Activated naive CD8-positive, alpha-beta T cell treated with anti-CD3 and anti-CD28 coated beads, Interleukin-2, amount 50 U/mL, for 24 hours (primary cell): Measurements from ENCODE around the gene MRAP.

Experiments
- ATAC-seq: fragments of 150-1000 bp; cut with Tn5 transposase; one replicate; pipeline ENCODE4 v1.10.0; 2021
- DNase-seq: peaks from one replicate; pipeline ENCODE4 v3.0.0; 2021
- H3K27ac Mint-ChIP-seq: one replicate; pipeline ENCODE4 v1.8.0; 2021; ENCODE audit warnings: mild to moderate bottlenecking, mixed read lengths
- H3K27me3 Mint-ChIP-seq: one replicate; pipeline ENCODE4 v1.8.0; 2021; ENCODE audit warnings: mixed read lengths
- H3K36me3 Mint-ChIP-seq: one replicate; pipeline ENCODE4 v1.8.0; 2021; ENCODE audit warnings: low read depth, mixed read lengths
- H3K4me1 Mint-ChIP-seq: one replicate; pipeline ENCODE4 v1.8.0; 2021; ENCODE audit warnings: mixed read lengths
- H3K4me3 Mint-ChIP-seq: one replicate; pipeline ENCODE4 v1.8.0; 2021; ENCODE audit warnings: mild to moderate bottlenecking, moderate library complexity, mixed read lengths
- H3K9me3 Mint-ChIP-seq: one replicate; pipeline ENCODE4 v1.8.0; 2021; ENCODE audit warnings: mixed read lengths

MRAP gene

DNA sequence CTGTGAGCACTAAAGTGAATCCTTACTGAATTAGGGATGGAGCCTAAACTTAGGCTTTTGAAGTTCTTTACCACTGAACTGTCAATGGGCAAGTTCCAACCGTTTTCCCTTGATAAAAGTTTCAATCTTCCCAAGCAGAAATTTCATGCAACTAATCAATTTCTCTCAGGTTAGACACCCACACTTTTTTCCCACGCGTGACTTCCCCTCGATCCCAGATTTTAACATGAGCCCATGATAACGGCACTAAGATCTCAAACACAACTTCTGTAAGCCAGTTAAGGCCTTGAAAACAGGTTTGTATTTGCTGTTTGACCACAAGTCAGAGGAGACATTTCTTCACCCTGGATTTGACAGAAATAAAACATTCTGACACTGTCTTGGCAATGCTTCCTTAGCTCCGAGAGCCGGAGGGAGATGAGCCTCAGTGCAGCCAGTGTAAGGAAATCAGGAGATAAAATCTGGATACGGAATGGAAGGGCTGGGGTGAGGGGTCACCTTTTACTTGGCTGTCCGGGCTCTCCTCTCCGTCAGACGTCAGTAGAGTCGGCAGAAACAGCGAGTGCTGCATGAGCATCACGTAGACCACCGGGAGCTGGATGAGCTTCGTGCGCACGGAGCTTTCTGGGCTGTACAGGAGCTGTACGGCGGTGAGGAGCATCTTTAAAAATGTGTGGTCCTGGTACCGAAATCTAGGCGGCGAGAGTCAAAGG lies 39.7 kb downstream of the MRAP start:
- Mint-ChIP-seq H3K27me3 (no peaks in the 10 kb centered on the region), H3K36me3 (peaks cover 67% of the 10 kb centered on the region), H3K4me3 (no peak overlapping the region), H3K27ac (no peak overlapping the region), H3K9me3 (no peaks in the 10 kb centered on the region), H3K4me1 (no peaks in the 10 kb centered on the region)
- ATAC-seq (no peak), DNase-seq (no peak)

DNA sequence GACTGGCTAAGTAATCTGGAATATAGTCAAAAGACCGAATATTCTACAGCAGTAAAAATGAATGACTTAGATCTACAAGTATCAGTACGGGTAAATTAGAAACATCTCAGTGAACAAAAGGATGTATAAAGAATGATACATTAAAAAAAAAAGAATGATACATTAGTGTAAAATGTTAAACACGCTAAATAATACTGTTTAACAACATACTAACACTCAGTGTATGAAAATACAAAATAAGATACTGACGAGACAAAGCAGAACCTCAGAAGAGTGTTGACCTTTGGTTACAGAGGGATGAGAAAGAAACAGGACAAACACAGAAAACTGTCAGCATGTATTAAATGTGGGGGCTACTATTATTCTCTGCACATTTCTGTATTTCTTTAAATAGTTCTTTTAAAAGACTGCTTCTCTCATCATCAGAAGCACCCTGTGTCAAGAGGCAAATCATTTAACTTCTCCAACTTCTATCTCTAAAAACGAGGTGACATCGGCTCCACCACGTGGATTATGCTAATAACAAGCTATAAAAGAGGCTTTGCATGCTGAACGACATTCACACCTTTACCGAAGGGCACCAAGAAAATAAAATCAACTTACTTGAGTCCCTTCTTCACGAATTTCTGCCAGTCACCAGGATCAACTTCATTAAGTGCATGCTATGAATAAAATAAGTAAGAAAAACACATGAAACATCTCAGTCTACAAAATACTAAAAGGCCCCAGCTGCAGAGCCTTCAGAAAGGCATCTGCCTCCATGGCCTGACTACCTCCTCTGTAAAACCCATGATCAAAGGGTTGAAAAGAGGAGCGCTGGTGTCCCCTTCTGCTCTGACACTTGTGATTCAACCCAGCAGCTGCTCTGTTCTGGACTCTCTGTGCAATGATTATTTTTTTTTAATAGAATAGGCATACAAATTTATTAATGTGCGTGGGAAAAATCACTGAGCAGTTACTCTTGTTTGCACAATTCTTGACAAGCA lies 42.5 kb downstream of the MRAP start:
- Mint-ChIP-seq H3K27me3 (no peaks in the 10 kb centered on the region), H3K36me3 (peaks cover 69% of the 10 kb centered on the region), H3K27ac (no peak overlapping the region), H3K9me3 (peaks cover 4% of the 10 kb centered on the region), H3K4me3 (no peak overlapping the region), H3K4me1 (no peaks in the 10 kb centered on the region)
- ATAC-seq (no peak), DNase-seq (no peak)

DNA sequence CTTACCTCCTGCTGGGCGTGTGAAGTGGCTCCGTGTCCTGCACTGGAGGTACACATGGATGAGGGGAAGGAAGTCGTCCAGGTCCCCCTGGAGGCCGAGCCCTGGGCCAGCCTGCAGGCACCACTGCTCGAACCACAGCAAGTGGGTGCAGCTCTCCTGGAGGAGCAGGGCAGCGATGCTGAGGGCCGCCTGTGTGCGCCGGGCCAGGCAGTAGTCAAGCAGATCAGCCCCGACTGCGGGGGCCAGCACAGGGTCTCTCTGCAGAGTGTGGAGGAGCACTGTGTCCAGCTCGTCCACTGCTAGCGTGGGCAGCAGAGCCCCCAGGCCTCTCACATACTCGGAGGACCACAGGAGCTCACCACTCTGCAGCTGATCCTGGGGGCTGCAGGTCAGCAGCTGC lies 48.3 kb downstream of the MRAP start:
- Mint-ChIP-seq H3K9me3 (peaks cover 4% of the 10 kb centered on the region), H3K27ac (no peak overlapping the region), H3K4me3 (no peak overlapping the region), H3K4me1 (no peaks in the 10 kb centered on the region), H3K36me3 (peaks cover 80% of the 10 kb centered on the region), H3K27me3 (no peaks in the 10 kb centered on the region)
- ATAC-seq (no peak), DNase-seq (no peak)

DNA sequence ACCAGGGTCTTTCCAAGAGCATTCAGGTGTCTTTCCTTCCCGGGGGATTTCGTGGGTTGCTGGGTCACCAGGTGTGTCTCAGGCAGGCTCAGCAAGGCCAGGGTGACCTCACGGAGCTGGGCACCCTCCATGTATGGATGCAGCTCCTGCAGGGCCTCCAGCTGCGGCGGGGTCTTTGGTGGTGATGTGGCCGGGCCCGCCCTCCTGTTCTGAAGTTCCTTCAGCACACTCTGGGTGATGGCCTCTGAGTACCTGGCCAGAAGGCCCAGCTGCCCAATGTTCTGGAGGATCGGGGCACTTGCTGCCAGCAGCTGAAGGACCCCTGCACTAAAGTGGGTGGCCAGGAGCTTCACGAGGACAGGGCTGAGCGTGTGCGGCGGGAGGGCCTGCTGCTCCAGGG lies 48.7 kb downstream of the MRAP start:
- no peak for DNase-seq
- Mint-ChIP-seq H3K36me3 (peaks cover 83% of the 10 kb centered on the region), H3K27me3 (no peaks in the 10 kb centered on the region), H3K9me3 (peaks cover 4% of the 10 kb centered on the region), H3K27ac (no peak overlapping the region), H3K4me1 (no peaks in the 10 kb centered on the region), H3K4me3 (no peak overlapping the region)
- no peak for ATAC-seq

DNA sequence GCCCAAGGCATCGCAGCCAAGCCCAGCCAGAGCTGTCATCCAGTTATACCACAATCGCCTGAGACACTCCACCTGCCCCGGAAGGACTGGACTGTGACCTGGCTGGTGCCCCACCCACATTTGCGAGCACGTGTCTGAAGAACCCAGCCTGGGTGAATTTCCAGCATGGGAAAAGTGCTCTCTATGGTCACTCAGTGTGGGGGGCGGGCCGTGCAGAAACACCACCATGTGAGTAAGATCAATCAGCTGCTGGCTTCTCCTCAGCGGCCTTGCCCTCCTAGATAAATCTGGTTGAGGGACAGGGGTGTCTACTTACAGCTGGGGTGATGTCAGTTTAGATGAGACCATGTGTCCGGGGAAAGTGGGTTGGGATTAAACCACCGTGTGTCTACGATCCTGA lies 49.3 kb downstream of the MRAP start:
- Mint-ChIP-seq H3K27ac (no peak overlapping the region), H3K27me3 (no peaks in the 10 kb centered on the region), H3K9me3 (peaks cover 4% of the 10 kb centered on the region), H3K4me3 (no peak overlapping the region), H3K4me1 (no peaks in the 10 kb centered on the region), H3K36me3 (peaks cover 80% of the 10 kb centered on the region)
- DNase-seq (no peak), ATAC-seq (no peak)

DNA sequence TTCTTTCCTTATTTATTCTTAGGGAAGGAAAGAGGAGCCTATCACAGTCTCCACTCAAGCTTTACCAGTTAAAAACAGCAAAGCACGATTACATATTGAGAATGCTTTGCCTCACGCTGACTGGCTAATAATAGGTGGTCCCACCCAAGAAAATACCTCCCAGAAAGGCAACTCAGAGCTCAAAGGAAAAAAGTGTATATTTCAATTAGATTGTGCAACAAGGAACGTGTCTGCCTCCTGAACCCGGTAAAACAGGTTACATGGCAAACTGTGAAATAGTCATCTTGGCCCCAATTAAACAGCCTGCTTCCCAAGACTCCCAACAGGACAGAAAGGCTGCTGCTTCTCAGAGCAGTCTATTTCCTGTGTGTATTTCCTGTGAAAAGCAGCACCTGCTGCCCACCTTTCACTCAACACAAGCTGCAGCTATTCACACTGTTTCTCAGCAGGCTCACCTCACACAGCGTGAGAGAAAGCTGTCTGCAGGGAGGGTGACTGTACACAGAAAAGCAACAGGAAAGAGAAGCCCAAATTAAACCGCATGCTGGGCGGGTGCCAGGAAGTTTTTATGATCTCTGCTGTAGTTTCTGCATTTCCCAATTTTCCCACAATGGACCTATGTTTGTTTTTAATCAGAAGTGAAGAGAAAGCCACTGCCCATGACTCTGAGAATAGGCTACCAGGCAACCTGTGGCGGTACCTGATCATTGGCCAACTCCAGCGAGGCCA lies 50.1 kb downstream of the MRAP start:
- Mint-ChIP-seq H3K27ac (no peak overlapping the region), H3K9me3 (peaks cover 4% of the 10 kb centered on the region), H3K36me3 (peaks cover 74% of the 10 kb centered on the region), H3K4me3 (no peak overlapping the region), H3K4me1 (no peaks in the 10 kb centered on the region), H3K27me3 (no peaks in the 10 kb centered on the region)
- DNase-seq, result no peak
- no peak for ATAC-seq

DNA sequence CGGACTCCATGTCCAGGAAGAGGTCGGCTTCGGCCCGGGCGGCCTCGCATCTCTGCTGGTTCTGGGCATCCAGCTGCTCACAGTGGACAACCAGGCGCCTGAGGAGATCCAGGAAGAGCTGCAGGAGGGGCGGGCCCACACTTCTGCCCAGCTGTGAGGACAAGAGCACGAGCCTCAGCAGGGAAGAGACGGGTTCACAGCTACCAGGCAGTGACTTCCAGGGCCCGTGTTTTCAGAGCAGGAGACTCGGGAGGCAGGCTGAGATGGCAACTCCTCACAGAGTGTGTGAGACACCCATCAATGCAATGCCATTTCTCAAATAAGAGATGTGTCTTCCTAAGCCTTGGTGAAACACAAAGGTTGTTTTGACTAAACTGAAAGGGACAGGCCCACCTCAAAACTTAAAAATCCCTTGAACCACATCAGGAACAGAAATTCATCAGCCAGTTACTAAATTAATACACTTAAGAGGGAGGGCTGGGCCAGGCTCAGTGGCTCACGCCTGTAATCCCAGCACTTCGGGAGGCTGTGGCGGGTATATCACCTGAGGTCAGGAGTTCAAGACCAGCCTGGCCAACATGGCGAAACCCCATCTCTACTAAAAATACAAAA lies 50.8 kb downstream of the MRAP start:
- Mint-ChIP-seq H3K27me3 (no peaks in the 10 kb centered on the region), H3K9me3 (peaks cover 4% of the 10 kb centered on the region), H3K36me3 (peaks cover 73% of the 10 kb centered on the region), H3K4me3 (no peak overlapping the region), H3K27ac (no peak overlapping the region), H3K4me1 (no peaks in the 10 kb centered on the region)
- no peak for ATAC-seq
- no peak for DNase-seq

DNA sequence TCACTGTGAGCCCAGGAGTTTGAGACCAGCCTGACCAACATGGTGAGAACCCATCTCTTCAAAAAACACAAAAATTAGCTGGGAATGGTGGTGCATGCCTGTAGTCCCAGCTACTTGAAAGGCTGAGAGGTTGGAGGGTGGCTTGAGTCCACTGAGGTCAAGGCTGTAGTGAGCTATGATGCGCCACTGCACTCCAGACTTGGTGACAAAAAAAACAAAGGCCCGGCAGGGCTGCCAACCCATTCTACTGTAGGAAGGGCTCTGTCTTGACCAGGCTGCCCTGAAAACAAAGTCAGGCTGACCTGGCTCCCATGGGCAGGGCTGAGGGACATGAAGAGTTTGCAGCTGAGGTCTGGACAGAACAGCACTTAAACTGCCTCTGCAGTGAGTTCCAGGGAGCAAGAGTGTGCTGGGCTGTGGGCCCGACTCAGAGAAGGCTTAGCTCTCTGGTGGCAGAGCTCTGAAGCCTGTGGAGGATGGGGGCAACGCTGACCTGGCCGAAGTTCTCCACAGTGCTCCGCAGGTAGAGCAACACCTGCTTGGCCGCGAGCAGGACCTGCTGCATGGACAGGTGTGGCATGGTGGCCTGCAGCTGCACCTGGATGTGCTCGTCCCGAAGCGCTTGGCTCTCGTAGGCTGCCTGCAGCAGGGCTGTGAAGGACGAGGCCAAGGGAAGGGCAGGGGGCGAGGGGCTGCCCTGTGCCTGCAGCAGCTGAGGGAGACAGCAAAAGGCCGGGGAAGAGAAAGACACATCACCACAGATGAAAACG lies 51.7 kb downstream of the MRAP start:
- ATAC-seq (no peak), DNase-seq (no peak)
- H3K4me1 Mint-ChIP-seq, result no peaks in the 10 kb centered on the region
- H3K36me3 Mint-ChIP-seq, result peaks cover 71% of the 10 kb centered on the region
- no peaks in the 10 kb centered on the region for H3K9me3 Mint-ChIP-seq
- H3K27me3 Mint-ChIP-seq, result no peaks in the 10 kb centered on the region
- H3K4me3 Mint-ChIP-seq, result no peak overlapping the region
- H3K27ac Mint-ChIP-seq, result no peak overlapping the region

DNA sequence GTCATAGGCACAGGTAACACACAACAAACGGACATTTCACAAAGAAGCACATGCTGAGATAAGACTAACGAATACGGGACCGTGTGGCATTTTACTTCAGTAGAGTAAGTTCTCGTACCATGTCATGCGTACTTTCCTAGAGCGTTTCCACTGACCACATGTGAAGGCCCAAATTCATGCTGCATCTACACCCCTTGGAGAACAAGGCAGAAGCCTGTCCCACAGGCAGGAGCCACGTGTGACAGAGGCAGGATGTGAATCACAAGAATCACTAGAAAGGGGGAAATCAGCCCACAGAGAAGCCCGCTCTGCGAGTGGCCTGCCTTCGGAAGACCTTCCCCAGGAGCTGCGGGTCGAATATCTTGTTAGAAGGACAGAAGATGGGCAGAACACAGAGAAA lies 52.3 kb downstream of the MRAP start:
- Mint-ChIP-seq H3K36me3 (peaks cover 70% of the 10 kb centered on the region), H3K9me3 (no peaks in the 10 kb centered on the region), H3K27me3 (no peaks in the 10 kb centered on the region), H3K27ac (no peak overlapping the region), H3K4me1 (no peaks in the 10 kb centered on the region), H3K4me3 (no peak overlapping the region)
- ATAC-seq (no peak), DNase-seq (no peak)

DNA sequence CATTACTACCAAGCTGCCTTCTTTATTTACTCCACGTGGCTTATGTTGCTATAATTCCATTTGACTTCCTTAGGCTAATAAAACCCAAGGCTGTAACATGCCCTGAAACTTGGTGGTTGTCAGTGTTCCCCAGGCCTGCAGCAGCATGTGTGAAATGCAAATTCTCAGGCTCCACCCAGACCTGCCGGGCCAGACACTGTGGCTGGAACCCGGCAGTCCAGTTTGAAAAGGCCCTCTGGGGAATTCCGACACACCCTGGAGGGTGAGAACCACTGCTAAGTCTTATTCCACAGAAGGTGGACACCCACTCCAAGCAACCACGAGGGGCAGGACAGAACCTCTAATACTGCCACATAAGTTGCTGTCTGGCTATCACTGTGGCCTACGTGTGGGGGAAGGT lies 52.8 kb downstream of the MRAP start:
- no peaks in the 10 kb centered on the region for H3K27me3 Mint-ChIP-seq
- ATAC-seq (no peak), DNase-seq (no peak)
- H3K4me1 Mint-ChIP-seq, result no peaks in the 10 kb centered on the region
- H3K27ac Mint-ChIP-seq, result no peak overlapping the region
- no peaks in the 10 kb centered on the region for H3K9me3 Mint-ChIP-seq
- H3K4me3 Mint-ChIP-seq, result no peak overlapping the region
- peaks cover 70% of the 10 kb centered on the region for H3K36me3 Mint-ChIP-seq

DNA sequence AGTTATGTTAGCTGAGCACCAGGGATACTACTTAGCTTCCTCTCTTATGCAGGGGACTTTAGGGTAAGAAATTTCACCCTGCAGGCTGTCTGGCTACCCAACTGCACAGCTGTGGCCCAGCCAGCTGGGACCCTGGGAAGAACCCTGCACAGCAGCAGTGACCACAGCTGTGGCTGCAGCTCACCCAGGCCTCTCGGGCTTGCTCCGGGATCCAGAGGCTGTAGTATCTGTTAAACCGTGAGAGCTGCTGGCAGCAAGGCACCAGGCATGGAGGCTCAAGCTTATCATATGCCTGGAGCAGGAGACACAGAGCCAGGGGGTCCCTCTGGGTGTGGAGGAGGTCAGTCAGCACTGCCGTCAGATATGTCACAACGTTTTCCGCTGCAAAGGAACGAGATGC lies 53.9 kb downstream of the MRAP start:
- no peak for ATAC-seq
- no peaks in the 10 kb centered on the region for H3K27me3 Mint-ChIP-seq
- peaks cover 68% of the 10 kb centered on the region for H3K36me3 Mint-ChIP-seq
- DNase-seq, result no peak
- H3K27ac Mint-ChIP-seq, result no peak overlapping the region
- H3K9me3 Mint-ChIP-seq, result no peaks in the 10 kb centered on the region
- H3K4me1 Mint-ChIP-seq, result no peaks in the 10 kb centered on the region
- no peak overlapping the region for H3K4me3 Mint-ChIP-seq

DNA sequence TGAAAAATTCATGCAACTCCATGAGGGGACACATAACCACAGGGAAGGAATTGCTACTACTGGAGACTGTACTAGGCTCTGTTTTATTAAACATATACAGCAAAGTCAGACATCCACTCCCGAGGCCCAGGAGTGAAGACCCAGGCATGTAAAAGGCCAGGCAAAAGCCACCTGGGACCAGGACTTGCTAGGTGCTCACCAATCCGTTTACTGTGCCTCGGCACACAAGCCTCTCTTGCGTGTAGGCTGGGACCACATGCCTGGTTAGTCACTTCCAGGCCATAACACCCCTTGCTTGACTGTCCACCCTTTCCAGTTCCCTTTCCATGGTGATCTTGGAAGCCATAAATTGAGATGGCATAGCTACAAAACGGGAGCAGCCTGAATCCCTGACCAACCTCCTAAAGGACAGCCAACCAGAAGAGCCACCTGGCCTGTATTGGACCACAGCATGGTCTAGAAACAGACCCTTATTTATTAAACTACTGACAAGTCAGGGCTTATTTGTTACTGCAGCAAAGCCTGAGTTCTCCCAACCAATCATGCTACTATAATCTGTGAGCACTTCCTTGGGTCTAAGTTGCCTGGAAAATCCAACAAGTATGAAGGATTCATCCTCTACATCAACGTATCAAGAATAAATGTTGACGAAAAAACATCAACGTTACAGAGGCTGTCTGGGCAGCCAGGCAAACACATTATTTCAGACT lies 54.5 kb downstream of the MRAP start:
- ATAC-seq, result no peak
- H3K27me3 Mint-ChIP-seq, result no peaks in the 10 kb centered on the region
- H3K36me3 Mint-ChIP-seq, result peaks cover 66% of the 10 kb centered on the region
- no peak for DNase-seq
- H3K27ac Mint-ChIP-seq, result no peak overlapping the region
- H3K4me3 Mint-ChIP-seq, result no peak overlapping the region
- H3K4me1 Mint-ChIP-seq, result no peaks in the 10 kb centered on the region
- H3K9me3 Mint-ChIP-seq, result no peaks in the 10 kb centered on the region

DNA sequence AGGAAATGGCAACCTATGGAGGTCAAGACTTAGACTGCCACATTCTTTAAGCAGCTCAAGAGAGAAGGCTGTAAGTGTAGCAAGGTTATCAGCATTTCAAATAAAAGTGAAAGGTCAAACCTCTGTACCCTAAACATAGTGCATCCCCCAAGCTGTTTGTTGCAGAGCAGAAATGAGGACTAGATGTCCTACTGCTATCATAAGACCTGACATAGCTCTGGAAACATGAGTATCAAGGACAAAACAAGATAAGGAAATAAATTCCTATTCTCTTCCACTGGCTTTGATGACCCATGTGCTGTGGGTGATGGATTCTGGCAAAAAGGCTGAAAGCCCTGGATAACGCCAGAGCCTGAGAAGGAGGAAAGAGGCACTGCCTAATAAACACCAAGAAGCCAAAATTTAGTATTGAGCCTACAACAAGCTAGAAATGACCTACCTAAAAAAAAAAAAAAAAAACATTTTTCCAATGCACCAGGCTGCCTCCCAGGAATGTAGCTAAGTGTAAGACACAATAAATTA lies 58.3 kb downstream of the MRAP start:
- Mint-ChIP-seq H3K36me3 (peaks cover 70% of the 10 kb centered on the region), H3K4me1 (no peaks in the 10 kb centered on the region), H3K27me3 (no peaks in the 10 kb centered on the region), H3K27ac (no peak overlapping the region), H3K9me3 (no peaks in the 10 kb centered on the region), H3K4me3 (no peak overlapping the region)
- DNase-seq (no peak), ATAC-seq (no peak)
